Smooth muscle cell (in vitro differentiated cells): ENCODE measurements around the gene GOLGA1. TPM values are rescaled to one million over a fixed set of nuclear protein-coding genes. Genes with fewer than 3 reads are reported as not detected.

ENCODE experiments used
- DNase-seq: peaks from one replicate; lab custom pipeline; 2025; ENCODE audit not compliant: unreplicated experiment; lab: John Stamatoyannopoulos, UW
- H2AFZ ChIP-seq: fragments of 200-600 bp; sonication (generic); 2 replicates; pipeline ENCODE4 v1.6.0; 2016; ENCODE audit warnings: antibody characterized with exemption, low read depth, mild to moderate bottlenecking
- H3F3A ChIP-seq: fragments of 200-600 bp; sonication (generic); 2 replicates; pipeline ENCODE4 v1.6.0; 2017; ENCODE audit warnings: antibody characterized with exemption, low read depth
- H3K27ac ChIP-seq: fragments of 200-600 bp; sonication (generic); 2 replicates; pipeline ENCODE4 v1.5.1; 2016; ENCODE audit warnings: low read depth, mild to moderate bottlenecking
- H3K27me3 ChIP-seq: fragments of 200-600 bp; sonication (generic); 2 replicates; pipeline ENCODE4 v1.6.1; 2016; ENCODE audit warnings: low read depth, mild to moderate bottlenecking
- H3K36me3 ChIP-seq: fragments of 200-600 bp; sonication (generic); 2 replicates; pipeline ENCODE4 v1.5.1; 2016; ENCODE audit warnings: low read depth
- H3K4me1 ChIP-seq: fragments of 200-600 bp; sonication (generic); 2 replicates; pipeline ENCODE4 v1.5.1; 2016; ENCODE audit warnings: low read depth
- H3K4me2 ChIP-seq: fragments of 200-600 bp; sonication (generic); 2 replicates; pipeline ENCODE4 v1.6.0; 2016; ENCODE audit warnings: mild to moderate bottlenecking
- H3K4me3 ChIP-seq: fragments of 200-600 bp; sonication (generic); 2 replicates; pipeline ENCODE4 v1.5.1; 2016; ENCODE audit warnings: mild to moderate bottlenecking
- H3K79me2 ChIP-seq: fragments of 200-600 bp; sonication (generic); 2 replicates; pipeline ENCODE4 v1.6.0; 2016; ENCODE audit warnings: low read depth, mild to moderate bottlenecking
- H3K9ac ChIP-seq: fragments of 200-600 bp; sonication (generic); 2 replicates; pipeline ENCODE4 v1.6.0; 2016; ENCODE audit warnings: low read depth
- H3K9me3 ChIP-seq: fragments of 200-600 bp; sonication (generic); replicated peaks from 2 replicates; pipeline ENCODE4 v1.5.1; 2016; ENCODE audit warnings: low read depth
- H4K20me1 ChIP-seq: fragments of 200-600 bp; sonication (generic); 2 replicates; pipeline ENCODE4 v1.6.0; 2016; ENCODE audit warnings: low read depth
- CTCF ChIP-seq: fragments of 200-600 bp; sonication (generic); IDR thresholded peaks from 2 replicates; pipeline ENCODE4 v1.5.1; 2017; ENCODE audit warnings: borderline replicate concordance, mild to moderate bottlenecking, antibody characterized with exemption; ENCODE audit not compliant: insufficient read depth, poor library complexity, severe bottlenecking
- WGBS: methylation state at CpG from one replicate; pipeline ENCODE4 v1.1.7; 2016; ENCODE audit warnings: low lambda C conversion rate; 5-methylcytosine and 5-hydroxymethylcytosine counted together
- polyA plus RNA-seq: library from polyadenylated mRNA; unstranded; fragments of >200 nt; fragmentation: Nextera tagmentation; extraction: Ambion mirVana; gene quantifications from 2 replicates; pipeline ENCODE4 v1.2.1, GENCODE V29; 2016
- total RNA-seq: library from RNA; depleted of rRNA; stranded (reverse); fragments of >200 nt; gene quantifications from 2 replicates; pipeline ENCODE4 v1.2.3, GENCODE V29; 2014

GOLGA1 gene
- total and polyA plus RNA-seq, 2 experiments from 2014 or later, result 6.8 to 11.0 TPM

- Histone ChIP-seq H3K27me3 (no peaks in the 10 kb centered on the region), H3K9ac (peak overlapping the region; percentile 81), H3K4me2 (peak overlapping the region; percentile 87), H3F3A (no peaks in the 10 kb centered on the region), H3K4me1 (peaks cover 5% of the 10 kb centered on the region), H4K20me1 (no peaks in the 10 kb centered on the region), H3K79me2 (no peaks in the 10 kb centered on the region), H3K27ac (peak overlapping the region; percentile 90), H2AFZ (peak overlapping the region; percentile 52), H3K36me3 (no peaks in the 10 kb centered on the region), H3K9me3 (no peaks in the 10 kb centered on the region), H3K4me3 (peak overlapping the region; percentile 79)
- DNase-seq, result peak; percentile 30
- no peak for TF ChIP-seq CTCF
- 22% methylated on average over 31 of the region's 31 CpGs for WGBS
Measured at GRCh38 chr9:124941679-124942561, 1.0 kb upstream of the GOLGA1 start.

GRCh38 chr9:124940521-124940893 lies 376 bp downstream of the GOLGA1 start:
- TF ChIP-seq CTCF, result no peak
- Histone ChIP-seq H3K79me2 (no peaks in the 10 kb centered on the region), H3K36me3 (no peaks in the 10 kb centered on the region), H3K27me3 (no peaks in the 10 kb centered on the region), H3K9me3 (no peaks in the 10 kb centered on the region), H3K4me2 (peak overlapping the region; percentile 87), H3K9ac (peak overlapping the region; percentile 81), H3F3A (no peaks in the 10 kb centered on the region), H3K4me3 (peak overlapping the region; percentile 79), H4K20me1 (no peaks in the 10 kb centered on the region), H3K27ac (peak overlapping the region; percentile 90), H2AFZ (peak overlapping the region; percentile 58), H3K4me1 (peaks cover 5% of the 10 kb centered on the region)
- no peak for DNase-seq
- 1% methylated on average over 12 of the region's 17 CpGs for WGBS

- no peaks in the 10 kb centered on the region for H3F3A ChIP-seq
- H2AFZ ChIP-seq, result no peak overlapping the region
Measured at GRCh38 chr9:124939944-124940343, 939 bp downstream of the GOLGA1 start.

More at GRCh38 chr9:124939944-124940343, 939 bp downstream of the GOLGA1 start:
- Histone ChIP-seq H3K79me2 (no peaks in the 10 kb centered on the region), H3K36me3 (no peaks in the 10 kb centered on the region), H3K4me1 (peaks cover 5% of the 10 kb centered on the region), H3K9me3 (no peaks in the 10 kb centered on the region), H3K9ac (peak overlapping the region; percentile 81), H4K20me1 (no peaks in the 10 kb centered on the region), H3K4me2 (peak overlapping the region; percentile 87), H3K27ac (peak overlapping the region; percentile 90), H3K4me3 (peak overlapping the region; percentile 79), H3K27me3 (no peaks in the 10 kb centered on the region)
- no peak for DNase-seq
- no peak for TF ChIP-seq CTCF
